ENCODE data around the gene FYB1.

FYB1 gene

DNA sequence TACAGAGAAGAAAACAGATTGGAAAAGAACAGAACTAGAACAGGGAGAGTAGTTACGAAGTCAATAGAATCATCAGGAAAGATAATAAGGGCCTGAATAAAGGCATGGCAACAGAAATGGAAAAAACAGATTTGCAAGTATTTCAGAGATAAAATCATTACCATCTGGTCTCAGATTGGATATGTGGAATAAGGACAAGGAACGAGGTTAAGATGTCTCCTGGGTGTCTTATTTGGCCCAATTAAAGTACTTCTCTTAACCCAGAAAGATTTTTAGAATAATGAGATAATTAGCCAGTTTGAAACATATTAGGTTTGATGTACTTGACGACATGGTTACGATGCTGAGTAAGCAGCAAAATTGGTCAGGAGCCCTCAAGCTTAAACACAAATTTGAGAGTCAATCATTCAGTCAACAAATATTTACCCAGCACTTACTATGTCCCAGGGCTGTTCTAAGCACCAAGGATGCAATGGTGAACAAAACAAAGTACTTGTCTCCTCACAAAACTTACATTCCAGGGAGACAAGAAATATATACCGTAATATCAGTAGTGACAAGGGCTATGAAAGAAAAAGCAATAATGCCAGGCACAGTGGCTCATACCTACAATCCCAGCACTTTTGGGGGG, 163.5 kb downstream of the FYB1 start:
- H3K4me3 ChIP-seq (ENCODE audit: low read depth, low read length): no peak overlapping the region
- TF ChIP-seq, protein P1, sequence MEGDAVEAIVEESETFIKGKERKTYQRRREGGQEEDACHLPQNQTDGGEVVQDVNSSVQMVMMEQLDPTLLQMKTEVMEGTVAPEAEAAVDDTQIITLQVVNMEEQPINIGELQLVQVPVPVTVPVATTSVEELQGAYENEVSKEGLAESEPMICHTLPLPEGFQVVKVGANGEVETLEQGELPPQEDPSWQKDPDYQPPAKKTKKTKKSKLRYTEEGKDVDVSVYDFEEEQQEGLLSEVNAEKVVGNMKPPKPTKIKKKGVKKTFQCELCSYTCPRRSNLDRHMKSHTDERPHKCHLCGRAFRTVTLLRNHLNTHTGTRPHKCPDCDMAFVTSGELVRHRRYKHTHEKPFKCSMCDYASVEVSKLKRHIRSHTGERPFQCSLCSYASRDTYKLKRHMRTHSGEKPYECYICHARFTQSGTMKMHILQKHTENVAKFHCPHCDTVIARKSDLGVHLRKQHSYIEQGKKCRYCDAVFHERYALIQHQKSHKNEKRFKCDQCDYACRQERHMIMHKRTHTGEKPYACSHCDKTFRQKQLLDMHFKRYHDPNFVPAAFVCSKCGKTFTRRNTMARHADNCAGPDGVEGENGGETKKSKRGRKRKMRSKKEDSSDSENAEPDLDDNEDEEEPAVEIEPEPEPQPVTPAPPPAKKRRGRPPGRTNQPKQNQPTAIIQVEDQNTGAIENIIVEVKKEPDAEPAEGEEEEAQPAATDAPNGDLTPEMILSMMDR (IDR thresholded peaks at IDR 0.05; ENCODE audit: low read depth, low read length): no peak

All from WI38 (cell line).